K562 (cell line): ENCODE measurements around the gene CDPF1. TPM values are rescaled to one million over a fixed set of nuclear protein-coding genes. Genes with fewer than 3 reads are reported as not detected.

Experiments used
- ARNT ChIP-seq, 2 experiments: fragments of 450-650 bp; IDR thresholded peaks; 2 replicates each; pipeline ENCODE4 v1.6.1; 2016; ENCODE audit warnings: mild to moderate bottlenecking in 1 of 2
- BCL6 ChIP-seq: fragments of 250-450 bp; sonication (Bioruptor Pico); IDR thresholded peaks from 2 replicates; pipeline ENCODE4 v1.4.0; 2020
- BHLHE40 ChIP-seq: IDR thresholded peaks from 2 replicates; pipeline ENCODE4 v1.6.1; 2011; ENCODE audit warnings: low read length, improper control_type of control experiment
- BRD9 ChIP-seq: fragments of 450-650 bp; IDR thresholded peaks from 2 replicates; pipeline ENCODE4 v1.6.1; 2018; ENCODE audit warnings: low read depth; ENCODE audit not compliant: partially characterized antibody
- CREM ChIP-seq: IDR thresholded peaks from 2 replicates; pipeline ENCODE4 v1.6.1; 2014; ENCODE audit warnings: antibody characterized with exemption, low read depth
- ETV5 ChIP-seq: sonication (generic); formaldehyde crosslinking; IDR thresholded peaks from 2 replicates; pipeline ENCODE4 v1.4.0; 2020; ENCODE audit warnings: low read depth, mild to moderate bottlenecking, missing genetic modification reagents
- HDAC6 ChIP-seq: IDR thresholded peaks from 2 replicates; pipeline ENCODE4 v1.6.1; 2012; ENCODE audit warnings: low read depth, mild to moderate bottlenecking, control low read depth, inconsistent platforms, low read length, moderate library complexity
- NR2F6 ChIP-seq: fragments of 450-650 bp; formaldehyde crosslinking; IDR thresholded peaks from 2 replicates; pipeline ENCODE4 v1.4.0; 2020; ENCODE audit warnings: mild to moderate bottlenecking
- RAD21 ChIP-seq, 2 experiments: fragments of 250-450 bp in 1 of 2; fragments of 450-650 bp in 1 of 2; sonication (Bioruptor Pico) in 1 of 2; formaldehyde crosslinking in 1 of 2; IDR thresholded peaks in 1 of 2; conservative IDR thresholded peaks in 1 of 2; 2 replicates each; pipeline versions ENCODE4 v1.4.0 to v1.8.0; 2020 to 2022; ENCODE audit warnings: mild to moderate bottlenecking in 2 of 2, moderate library complexity in 1 of 2
- RAD51 ChIP-seq: fragments of 450-650 bp; IDR thresholded peaks from 2 replicates; pipeline ENCODE4 v1.7.1; 2016; ENCODE audit warnings: low read depth, mild to moderate bottlenecking, borderline replicate concordance
- SMARCA4 ChIP-seq: fragments of 450-650 bp; IDR thresholded peaks from 2 replicates; pipeline ENCODE4 v1.6.1; 2016
- SPI1 ChIP-seq: IDR thresholded peaks from 2 replicates; pipeline ENCODE4 v1.6.1; 2011; ENCODE audit warnings: low read depth, low read length, control low read depth, borderline replicate concordance
- STAT5B ChIP-seq: fragments of 250-450 bp; sonication (Bioruptor Pico); IDR thresholded peaks from 2 replicates; pipeline ENCODE4 v1.8.0; 2021; ENCODE audit warnings: mild to moderate bottlenecking, inconsistent platforms
- TAF9B ChIP-seq: fragments of 450-650 bp; IDR thresholded peaks from 2 replicates; pipeline ENCODE4 v1.6.1; 2018; ENCODE audit warnings: mild to moderate bottlenecking; ENCODE audit not compliant: partially characterized antibody
- TEAD1 ChIP-seq, 2 experiments: fragments of 450-650 bp in 1 of 2; sonication (generic) in 1 of 2; formaldehyde crosslinking; IDR thresholded peaks; 2 replicates each; pipeline versions ENCODE4 v1.4.0 to v1.8.0; 2020 to 2022; ENCODE audit warnings: mild to moderate bottlenecking in 2 of 2, missing genetic modification reagents in 1 of 2
- TEAD2 ChIP-seq: fragments of 450-650 bp; IDR thresholded peaks from 2 replicates; pipeline ENCODE4 v1.6.1; 2016; ENCODE audit warnings: missing genetic modification characterization, control low read depth, missing compliant biosample characterization
- ZNF133 ChIP-seq: fragments of 250-450 bp; sonication (Bioruptor Pico); IDR thresholded peaks from 2 replicates; pipeline ENCODE4 v1.4.0; 2020; ENCODE audit warnings: mild to moderate bottlenecking
- ZNF253 ChIP-seq: fragments of 250-450 bp; sonication (Bioruptor Pico); conservative IDR thresholded peaks from 2 replicates; pipeline ENCODE4 v1.6.1; 2021; ENCODE audit warnings: mild to moderate bottlenecking
- ZNF274 ChIP-seq: IDR thresholded peaks from 2 replicates; pipeline ENCODE4 v1.6.1; 2011; ENCODE audit warnings: low read depth, mild to moderate bottlenecking, low read length, moderate library complexity, borderline replicate concordance
- ZNF584 ChIP-seq: fragments of 200-800 bp; sonication (Bioruptor generic); IDR thresholded peaks from 2 replicates; pipeline ENCODE4 v1.6.1; 2016; ENCODE audit warnings: low read depth, mild to moderate bottlenecking, missing genetic modification characterization, missing compliant biosample characterization
- ZNF764 ChIP-seq: fragments of 250-450 bp; sonication (Bioruptor Pico); IDR thresholded peaks from 2 replicates; pipeline ENCODE4 v1.4.0; 2020; ENCODE audit warnings: low read depth, mild to moderate bottlenecking, moderate library complexity
- ZNF785 ChIP-seq: fragments of 250-450 bp; sonication (Bioruptor Pico); IDR thresholded peaks from 2 replicates; pipeline ENCODE4 v1.4.0; 2020; ENCODE audit warnings: mild to moderate bottlenecking
- ZNF79 ChIP-seq: fragments of 250-450 bp; sonication (Bioruptor Pico); IDR thresholded peaks from 2 replicates; pipeline ENCODE4 v1.4.0; 2020; ENCODE audit warnings: low read depth, mild to moderate bottlenecking, moderate library complexity
- polyA plus RNA-seq, 8 experiments: library from polyadenylated mRNA; depleted of rRNA in 4 of 8; stranded (reverse) in 5 of 8; unstranded in 3 of 8; fragments of >200 nt; fragmentation: Nextera tagmentation in 2 of 8; fragmentation: Illumina TruSeq in 1 of 8; extraction: Ambion mirVana in 2 of 8; extraction: Trizol in 1 of 8; gene quantifications; 2 replicates each; pipeline versions ENCODE4 v1.2.1 to v1.2.3, GENCODE V29; 2011 to 2014; ENCODE audit warnings: inconsistent platforms in 1 of 8, missing spikeins in 1 of 8
- total RNA-seq, 7 experiments: library from RNA; depleted of rRNA in 6 of 7; stranded (reverse); fragments of >200 nt in 6 of 7; fragmentation: Illumina TruSeq in 2 of 7; extraction: Trizol in 2 of 7; gene quantifications; 2 replicates each; pipeline versions ENCODE4 v1.2.1 to v1.2.3, GENCODE V29; 2011 to 2021; ENCODE audit warnings: low replicate concordance in 1 of 7
- TF ChIP-seq, protein P1 (sequence below): fragments of 250-450 bp; sonication (Bioruptor Pico); IDR thresholded peaks from 2 replicates; pipeline ENCODE4 v1.9.0; 2021; ENCODE audit warnings: mild to moderate bottlenecking, inconsistent platforms
- TF ChIP-seq, protein P2 (sequence below), 3 experiments: IDR thresholded peaks in 2 of 3; conservative IDR thresholded peaks in 1 of 3; 2 replicates each; pipeline ENCODE4 v1.5.1; 2011 to 2012; ENCODE audit warnings: low read length in 3 of 3, mild to moderate bottlenecking in 3 of 3, control low read depth in 2 of 3, improper control_type of control experiment in 1 of 3, inconsistent platforms in 1 of 3, low read depth in 1 of 3, mixed read lengths in 1 of 3, moderate library complexity in 1 of 3; ENCODE audit not compliant: insufficient read depth in 2 of 3
- TF ChIP-seq, protein P3 (sequence below): sonication (generic); formaldehyde crosslinking; IDR thresholded peaks from 2 replicates; pipeline ENCODE4 v1.8.0; 2022; ENCODE audit warnings: missing genetic modification reagents, mild to moderate bottlenecking, borderline replicate concordance

Gene CDPF1
- total and polyA plus RNA-seq, 9 of the 15 experiments (the other 6 are each of a cell fraction or from before 2014, with no cell fraction given) = 0.84 to 19.5 (median 9.1) TPM

DNA sequence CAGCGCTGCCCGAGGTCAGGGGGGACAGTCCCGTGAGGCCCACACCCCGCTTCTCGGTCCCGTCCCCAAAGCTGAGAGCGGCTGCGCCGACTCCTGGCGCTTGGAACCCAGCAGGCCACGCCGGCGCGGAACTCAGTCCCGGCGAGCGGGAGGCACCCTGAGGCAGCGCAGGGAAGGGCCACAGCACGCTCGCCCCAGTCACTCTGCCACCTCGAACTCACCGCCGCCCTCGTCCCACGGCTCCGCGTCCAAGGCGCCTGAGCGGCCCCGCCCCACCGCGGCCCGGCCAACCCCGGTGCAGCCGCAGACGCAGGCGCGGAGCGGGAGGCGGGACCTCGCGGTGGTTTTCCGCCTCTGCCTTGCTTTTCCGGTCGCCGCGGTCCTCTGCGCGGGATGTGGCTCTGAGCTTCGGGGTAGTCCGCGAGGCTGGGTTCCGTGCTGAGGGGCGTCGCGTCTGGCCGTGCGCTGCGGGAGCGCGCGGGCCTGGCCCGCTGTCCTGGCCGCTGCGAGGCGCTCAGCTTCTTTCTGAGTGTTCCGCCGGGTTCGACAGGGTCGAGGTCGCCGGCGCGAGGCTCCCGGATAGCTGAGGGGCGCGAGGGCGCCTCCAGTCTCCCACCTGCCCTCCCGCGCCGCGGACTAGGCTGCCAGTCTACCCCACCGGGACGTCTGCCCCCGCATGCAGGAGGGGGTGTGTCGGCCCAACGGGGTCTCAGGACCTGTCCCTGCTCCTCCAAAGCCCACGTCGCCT lies at the start of gene CDPF1 (continued):
- TF ChIP-seq, protein P1, sequence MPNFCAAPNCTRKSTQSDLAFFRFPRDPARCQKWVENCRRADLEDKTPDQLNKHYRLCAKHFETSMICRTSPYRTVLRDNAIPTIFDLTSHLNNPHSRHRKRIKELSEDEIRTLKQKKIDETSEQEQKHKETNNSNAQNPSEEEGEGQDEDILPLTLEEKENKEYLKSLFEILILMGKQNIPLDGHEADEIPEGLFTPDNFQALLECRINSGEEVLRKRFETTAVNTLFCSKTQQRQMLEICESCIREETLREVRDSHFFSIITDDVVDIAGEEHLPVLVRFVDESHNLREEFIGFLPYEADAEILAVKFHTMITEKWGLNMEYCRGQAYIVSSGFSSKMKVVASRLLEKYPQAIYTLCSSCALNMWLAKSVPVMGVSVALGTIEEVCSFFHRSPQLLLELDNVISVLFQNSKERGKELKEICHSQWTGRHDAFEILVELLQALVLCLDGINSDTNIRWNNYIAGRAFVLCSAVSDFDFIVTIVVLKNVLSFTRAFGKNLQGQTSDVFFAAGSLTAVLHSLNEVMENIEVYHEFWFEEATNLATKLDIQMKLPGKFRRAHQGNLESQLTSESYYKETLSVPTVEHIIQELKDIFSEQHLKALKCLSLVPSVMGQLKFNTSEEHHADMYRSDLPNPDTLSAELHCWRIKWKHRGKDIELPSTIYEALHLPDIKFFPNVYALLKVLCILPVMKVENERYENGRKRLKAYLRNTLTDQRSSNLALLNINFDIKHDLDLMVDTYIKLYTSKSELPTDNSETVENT (CRISPR knock-in tag) = no peak
- TF ChIP-seq ZNF764 (CRISPR knock-in tag) (no peak), RAD21 (CRISPR knock-in tag; conservative IDR thresholded peaks at IDR 0.05 in 1 of 2, IDR thresholded peaks at IDR 0.05 in 1 of 2) (peak in 1 of 2 experiments; percentile 30; a peak in 2 of 4 replicates), ETV5 (CRISPR knock-in tag) (0 out of 2 replicates have a peak, but pooled peaks have one; percentile 55), BRD9 (no peak), BHLHE40 (no peak), CREM (peak; percentile 16; the same call in 1 of the 2 replicates), TEAD2 (tag) (no peak), SPI1 (no peak), TEAD1 (CRISPR knock-in tag; IDR thresholded peaks at IDR 0.05) (no peak; a peak in 1 of 4 replicates), ARNT (IDR thresholded peaks at IDR 0.05) (no peak), ZNF133 (no peak), HDAC6 (no peak), ZNF79 (CRISPR knock-in tag) (no peak), ZNF785 (CRISPR knock-in tag) (no peak), ZNF274 (no peak), NR2F6 (CRISPR knock-in tag) (no peak), TAF9B (no peak), ZNF253 (CRISPR knock-in tag) (no peak), ZNF584 (CRISPR knock-in tag) (no peak), STAT5B (no peak), BCL6 (CRISPR knock-in tag) (no peak), SMARCA4 (no peak), RAD51 (no peak)
- TF ChIP-seq, protein P2, sequence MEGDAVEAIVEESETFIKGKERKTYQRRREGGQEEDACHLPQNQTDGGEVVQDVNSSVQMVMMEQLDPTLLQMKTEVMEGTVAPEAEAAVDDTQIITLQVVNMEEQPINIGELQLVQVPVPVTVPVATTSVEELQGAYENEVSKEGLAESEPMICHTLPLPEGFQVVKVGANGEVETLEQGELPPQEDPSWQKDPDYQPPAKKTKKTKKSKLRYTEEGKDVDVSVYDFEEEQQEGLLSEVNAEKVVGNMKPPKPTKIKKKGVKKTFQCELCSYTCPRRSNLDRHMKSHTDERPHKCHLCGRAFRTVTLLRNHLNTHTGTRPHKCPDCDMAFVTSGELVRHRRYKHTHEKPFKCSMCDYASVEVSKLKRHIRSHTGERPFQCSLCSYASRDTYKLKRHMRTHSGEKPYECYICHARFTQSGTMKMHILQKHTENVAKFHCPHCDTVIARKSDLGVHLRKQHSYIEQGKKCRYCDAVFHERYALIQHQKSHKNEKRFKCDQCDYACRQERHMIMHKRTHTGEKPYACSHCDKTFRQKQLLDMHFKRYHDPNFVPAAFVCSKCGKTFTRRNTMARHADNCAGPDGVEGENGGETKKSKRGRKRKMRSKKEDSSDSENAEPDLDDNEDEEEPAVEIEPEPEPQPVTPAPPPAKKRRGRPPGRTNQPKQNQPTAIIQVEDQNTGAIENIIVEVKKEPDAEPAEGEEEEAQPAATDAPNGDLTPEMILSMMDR (IDR thresholded peaks at IDR 0.05 in 2 of 3, conservative IDR thresholded peaks at IDR 0.05 in 1 of 3; ENCODE audit: insufficient read depth in 2 of 3, low read depth in 1 of 3, low read length in 3 of 3) = peak in 2 of 3 experiments; percentile 13 to 34; a peak in 3 of 6 replicates
- TF ChIP-seq, protein P3, sequence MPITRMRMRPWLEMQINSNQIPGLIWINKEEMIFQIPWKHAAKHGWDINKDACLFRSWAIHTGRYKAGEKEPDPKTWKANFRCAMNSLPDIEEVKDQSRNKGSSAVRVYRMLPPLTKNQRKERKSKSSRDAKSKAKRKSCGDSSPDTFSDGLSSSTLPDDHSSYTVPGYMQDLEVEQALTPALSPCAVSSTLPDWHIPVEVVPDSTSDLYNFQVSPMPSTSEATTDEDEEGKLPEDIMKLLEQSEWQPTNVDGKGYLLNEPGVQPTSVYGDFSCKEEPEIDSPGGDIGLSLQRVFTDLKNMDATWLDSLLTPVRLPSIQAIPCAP (CRISPR knock-in tag) = no peak
